Ascending aorta (tissue), 2 donors: ENCODE results near the gene PARD3B. TPM values are rescaled to one million over a fixed set of nuclear protein-coding genes. Genes with fewer than 3 reads are reported as not detected.

Experiments used
- DNase-seq, 2 donors: peaks; one replicate each; pipeline ENCODE4 v3.0.0-alpha.2; 2019; ENCODE audit warnings: low spot score in 2 of 2
- H3K27ac ChIP-seq, 2 donors: fragments of 200-600 bp; sonication (generic); one replicate each; pipeline ENCODE4 v1.5.1; 2016 to 2017; ENCODE audit warnings: mild to moderate bottlenecking in 1 of 2
- H3K27me3 ChIP-seq: fragments of 200-600 bp; sonication (generic); one replicate; pipeline ENCODE4 v1.5.1; 2017
- H3K36me3 ChIP-seq, 2 donors: fragments of 200-600 bp; sonication (generic); one replicate each; pipeline ENCODE4 v1.5.1; 2016
- H3K4me1 ChIP-seq, 2 donors: fragments of 200-600 bp; sonication (generic); one replicate each; pipeline ENCODE4 v1.5.1; 2016 to 2017; ENCODE audit warnings: mild to moderate bottlenecking in 1 of 2
- H3K4me3 ChIP-seq, 2 donors: fragments of 200-600 bp; sonication (generic); one replicate each; pipeline ENCODE4 v1.5.1; 2016 to 2017; ENCODE audit warnings: mild to moderate bottlenecking in 1 of 2
- H3K9me3 ChIP-seq, 2 donors: fragments of 200-600 bp; sonication (generic); one replicate each; pipeline ENCODE4 v1.5.1; 2016
- intact Hi-C: fragments of 100-400 bp; cut with DNase I; formaldehyde crosslinking; loops from one replicate; pipeline ENCODE4 v1.15.1; 2023
- total RNA-seq: library from RNA; depleted of rRNA; stranded (reverse); fragments of >200 nt; gene quantifications from one replicate; pipeline ENCODE4 v1.1.0, GENCODE V29; 2016
- TF ChIP-seq, protein P1 (sequence below), 3 experiments: fragments of 200-600 bp in 2 of 3; fragments of 450-650 bp in 1 of 3; sonication (generic) in 2 of 3; IDR thresholded peaks; one replicate each; pipeline ENCODE4 v1.5.1; 2016 to 2019; ENCODE audit warnings: antibody characterized with exemption in 3 of 3, mild to moderate bottlenecking in 1 of 3, moderate library complexity in 1 of 3

The PARD3B gene
- total RNA-seq, 1 donor from 2014 or later: 9.5 TPM

DNA sequence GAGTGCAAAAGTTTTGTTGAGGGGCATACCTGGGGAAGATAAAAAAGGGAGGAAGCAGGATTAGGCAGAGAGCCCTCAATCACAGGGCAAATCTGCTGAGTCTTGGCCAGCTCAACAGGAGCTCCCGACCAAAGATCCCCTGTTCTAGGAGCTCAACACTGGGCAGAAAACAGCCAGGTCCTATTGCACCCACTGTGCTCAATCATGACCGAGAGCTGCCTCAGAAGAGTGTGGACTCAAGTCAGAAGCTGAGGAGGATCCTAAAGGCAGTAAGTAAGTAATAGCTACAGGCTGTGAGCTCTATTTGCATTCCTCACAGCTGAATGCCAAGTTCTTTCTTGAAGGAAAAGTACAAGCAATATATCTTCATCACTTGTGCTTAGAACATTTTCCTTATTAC, 802.6 kb downstream of the PARD3B start:
- intact Hi-C loops: no loop called here
- no peak overlapping the region for H3K27ac ChIP-seq
- no peaks in the 10 kb centered on the region for H3K9me3 ChIP-seq
- H3K4me1 ChIP-seq: no peaks in the 10 kb centered on the region
- no peak for DNase-seq
- no peak overlapping the region for H3K4me3 ChIP-seq
- TF ChIP-seq, protein P1, sequence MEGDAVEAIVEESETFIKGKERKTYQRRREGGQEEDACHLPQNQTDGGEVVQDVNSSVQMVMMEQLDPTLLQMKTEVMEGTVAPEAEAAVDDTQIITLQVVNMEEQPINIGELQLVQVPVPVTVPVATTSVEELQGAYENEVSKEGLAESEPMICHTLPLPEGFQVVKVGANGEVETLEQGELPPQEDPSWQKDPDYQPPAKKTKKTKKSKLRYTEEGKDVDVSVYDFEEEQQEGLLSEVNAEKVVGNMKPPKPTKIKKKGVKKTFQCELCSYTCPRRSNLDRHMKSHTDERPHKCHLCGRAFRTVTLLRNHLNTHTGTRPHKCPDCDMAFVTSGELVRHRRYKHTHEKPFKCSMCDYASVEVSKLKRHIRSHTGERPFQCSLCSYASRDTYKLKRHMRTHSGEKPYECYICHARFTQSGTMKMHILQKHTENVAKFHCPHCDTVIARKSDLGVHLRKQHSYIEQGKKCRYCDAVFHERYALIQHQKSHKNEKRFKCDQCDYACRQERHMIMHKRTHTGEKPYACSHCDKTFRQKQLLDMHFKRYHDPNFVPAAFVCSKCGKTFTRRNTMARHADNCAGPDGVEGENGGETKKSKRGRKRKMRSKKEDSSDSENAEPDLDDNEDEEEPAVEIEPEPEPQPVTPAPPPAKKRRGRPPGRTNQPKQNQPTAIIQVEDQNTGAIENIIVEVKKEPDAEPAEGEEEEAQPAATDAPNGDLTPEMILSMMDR (IDR thresholded peaks at IDR 0.05): no peak
- no peaks in the 10 kb centered on the region for H3K36me3 ChIP-seq
- no peaks in the 10 kb centered on the region for H3K27me3 ChIP-seq

DNA sequence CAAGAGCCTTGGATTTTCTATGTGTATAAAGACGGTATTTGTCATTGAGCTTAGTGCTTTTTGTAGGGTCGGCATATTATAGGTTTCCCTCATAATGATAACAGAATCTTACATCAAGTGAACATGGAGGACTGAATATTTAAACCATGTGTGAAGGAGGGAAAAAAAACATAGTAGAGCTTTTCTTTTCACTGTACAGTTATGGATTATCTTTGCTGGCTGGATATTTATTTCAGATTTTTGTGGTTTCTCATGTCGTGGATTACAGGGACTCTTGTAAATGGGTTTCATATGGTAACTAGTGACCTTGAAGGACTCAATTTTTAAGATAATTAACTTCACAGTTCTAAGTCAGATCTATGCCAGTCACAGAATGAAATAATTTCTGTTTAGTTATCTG, 806.8 kb downstream of the PARD3B start:
- intact Hi-C loops: no loop called here
- TF ChIP-seq, protein P1 (IDR thresholded peaks at IDR 0.05): no peak
- H3K36me3 ChIP-seq: no peaks in the 10 kb centered on the region

DNA sequence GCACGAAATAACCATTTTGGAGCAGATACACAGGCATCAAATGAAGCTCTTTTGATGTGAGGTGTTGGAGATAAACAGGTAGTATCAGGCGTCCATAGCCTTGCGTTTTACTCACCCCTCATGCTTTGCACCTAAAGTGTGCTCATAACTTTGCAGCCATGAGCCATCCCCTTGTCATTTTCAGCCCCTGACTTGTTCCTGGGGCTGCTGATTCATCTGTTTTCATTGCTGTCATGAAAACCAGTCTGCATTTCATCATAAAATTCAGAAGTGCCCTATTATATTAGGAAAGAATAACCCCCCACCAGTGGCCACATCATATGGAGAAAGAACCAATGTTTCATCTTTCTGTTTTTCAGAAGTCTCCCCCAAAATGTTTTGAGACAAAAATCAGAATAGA, 807.3 kb downstream of the PARD3B start:
- Histone ChIP-seq H3K4me1 (no peaks in the 10 kb centered on the region), H3K4me3 (no peak overlapping the region), H3K9me3 (no peaks in the 10 kb centered on the region), H3K27me3 (no peaks in the 10 kb centered on the region), H3K27ac (no peak overlapping the region), H3K36me3 (no peaks in the 10 kb centered on the region)
- DNase-seq: no peak
- TF ChIP-seq, protein P1 (IDR thresholded peaks at IDR 0.05): no peak
- intact Hi-C loops: no loop called here

More for the DNA sequence above, 806.8 kb downstream of the PARD3B start:
- H3K27me3 ChIP-seq: no peaks in the 10 kb centered on the region
- no peaks in the 10 kb centered on the region for H3K4me1 ChIP-seq
- H3K9me3 ChIP-seq: no peaks in the 10 kb centered on the region
- H3K27ac ChIP-seq: no peak overlapping the region
- DNase-seq: no peak
- no peak overlapping the region for H3K4me3 ChIP-seq

DNA sequence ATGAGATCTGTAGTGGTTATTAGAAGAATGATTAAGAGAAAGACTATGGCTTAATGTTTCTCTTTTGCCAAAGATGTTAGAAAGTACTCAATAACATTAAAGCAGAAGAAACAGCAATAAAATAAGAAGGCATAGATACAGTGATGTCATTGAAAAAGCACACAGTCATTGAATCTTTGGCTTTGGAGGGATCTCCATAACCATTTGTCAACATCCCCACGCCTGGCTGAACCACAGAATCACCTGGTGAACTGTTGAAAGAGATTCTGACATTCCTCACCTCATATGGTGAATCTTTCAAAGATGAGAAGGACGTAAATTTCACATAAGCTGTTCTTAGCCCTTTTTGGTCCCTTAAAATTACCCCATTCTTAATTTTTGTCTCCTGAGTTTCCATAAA, 812.5 kb downstream of the PARD3B start:
- no peak for DNase-seq
- TF ChIP-seq, protein P1 (IDR thresholded peaks at IDR 0.05): no peak

DNA sequence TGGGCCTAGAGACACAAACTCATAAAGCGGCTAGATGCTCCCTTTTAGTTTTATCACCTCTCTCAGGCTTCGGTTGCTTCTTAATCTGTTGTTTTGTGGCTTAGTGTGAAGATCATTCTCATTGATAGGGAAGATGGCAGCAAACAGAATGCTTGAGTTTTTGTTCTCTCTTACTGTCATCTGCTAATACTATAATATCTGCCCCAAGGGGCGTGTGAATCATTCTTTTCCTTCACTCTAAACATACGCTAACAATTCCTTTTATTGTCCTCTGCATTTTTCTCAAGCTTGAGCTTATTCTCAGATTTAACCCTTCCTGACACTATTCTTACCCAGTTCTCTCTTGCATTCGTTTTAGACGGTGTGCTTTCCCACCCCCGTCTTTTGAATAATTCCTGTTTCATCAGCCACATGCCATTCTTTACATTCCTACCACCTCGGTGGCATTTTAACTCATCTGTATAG, 813.1 kb downstream of the PARD3B start:
- no peak overlapping the region for H3K4me3 ChIP-seq
- TF ChIP-seq, protein P1 (IDR thresholded peaks at IDR 0.05): no peak
- H3K9me3 ChIP-seq: no peaks in the 10 kb centered on the region
- DNase-seq: no peak
- H3K27ac ChIP-seq: no peak overlapping the region
- no peaks in the 10 kb centered on the region for H3K27me3 ChIP-seq
- no peaks in the 10 kb centered on the region for H3K4me1 ChIP-seq
- H3K36me3 ChIP-seq: no peaks in the 10 kb centered on the region
- intact Hi-C loops: no loop called here

More for the DNA sequence above, 812.5 kb downstream of the PARD3B start:
- Histone ChIP-seq H3K9me3 (no peaks in the 10 kb centered on the region), H3K4me1 (no peaks in the 10 kb centered on the region), H3K4me3 (no peak overlapping the region), H3K27me3 (no peaks in the 10 kb centered on the region), H3K36me3 (no peaks in the 10 kb centered on the region), H3K27ac (no peak overlapping the region)
- intact Hi-C loops: no loop called here

DNA sequence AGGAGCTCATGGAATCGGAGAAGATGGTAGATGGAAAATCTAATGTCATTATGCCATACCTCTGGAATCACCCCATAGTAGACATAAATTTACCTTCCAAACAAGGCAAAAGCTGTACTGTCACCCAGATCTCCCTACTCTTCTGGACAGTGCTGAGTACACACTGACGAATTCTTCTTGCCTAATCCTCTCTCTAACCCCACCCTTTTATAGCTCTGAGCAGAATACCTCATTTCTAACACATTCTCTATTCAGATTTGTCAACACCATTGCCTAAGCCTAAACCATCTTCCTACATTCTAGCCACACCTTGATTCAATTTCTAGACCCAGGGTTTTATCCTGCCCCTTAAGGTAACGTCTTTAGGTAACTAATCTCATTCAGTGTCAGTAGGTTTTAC, 816.0 kb downstream of the PARD3B start:
- Histone ChIP-seq H3K36me3 (no peaks in the 10 kb centered on the region), H3K9me3 (no peaks in the 10 kb centered on the region), H3K4me1 (no peaks in the 10 kb centered on the region), H3K27me3 (no peaks in the 10 kb centered on the region), H3K4me3 (no peak overlapping the region), H3K27ac (no peak overlapping the region)
- TF ChIP-seq, protein P1 (IDR thresholded peaks at IDR 0.05): no peak
- intact Hi-C loops: no loop called here
- DNase-seq: no peak
